ENCODE measurements around the gene PITX2.

PITX2 gene

GRCh38 chr4:110621839-110622751 lies 782 bp downstream of the PITX2 start:
- peak in 1 of 2 experiments; percentile 66 for DNase-seq

- peak; percentile 14 to 31 for DNase-seq
Measured at GRCh38 chr4:110621328-110621812, 1.5 kb downstream of the PITX2 start.

GRCh38 chr4:110620691-110621327 lies 2.1 kb downstream of the PITX2 start:
- no peak for DNase-seq

- no peak for DNase-seq
Measured at GRCh38 chr4:110620322-110620690, 2.6 kb downstream of the PITX2 start.

- DNase-seq: no peak
Measured at GRCh38 chr4:110619463-110620247, 3.2 kb downstream of the PITX2 start.

- no peak for DNase-seq
Measured at GRCh38 chr4:110618581-110619462, 4.1 kb downstream of the PITX2 start.

- peak in 1 of 2 experiments; percentile 15 for DNase-seq
Measured at GRCh38 chr4:110617646-110618580, 5.0 kb downstream of the PITX2 start.

- no peak for DNase-seq
Measured at GRCh38 chr4:110617075-110617640, 5.7 kb downstream of the PITX2 start.

GRCh38 chr4:110616238-110617074 lies 6.4 kb downstream of the PITX2 start:
- no peak for DNase-seq

GRCh38 chr4:110615353-110616237 lies 7.3 kb downstream of the PITX2 start:
- no peak for DNase-seq

GRCh38 chr4:110614976-110615352 lies 7.9 kb downstream of the PITX2 start:
- DNase-seq: no peak

GRCh38 chr4:110614173-110614963 lies 8.5 kb downstream of the PITX2 start:
- no peak for DNase-seq

- DNase-seq: no peak
Measured at GRCh38 chr4:110613745-110614144, 9.1 kb downstream of the PITX2 start.

GRCh38 chr4:110612631-110613269 lies 10.1 kb downstream of the PITX2 start:
- DNase-seq: no peak

GRCh38 chr4:110611968-110612447 lies 10.9 kb downstream of the PITX2 start:
- DNase-seq: no peak

- DNase-seq: no peak
Measured at GRCh38 chr4:110610940-110611831, 11.7 kb downstream of the PITX2 start.

Measured in NCI-H526 (cell line).